ENCODE data around the gene NTM.

The NTM gene

DNA sequence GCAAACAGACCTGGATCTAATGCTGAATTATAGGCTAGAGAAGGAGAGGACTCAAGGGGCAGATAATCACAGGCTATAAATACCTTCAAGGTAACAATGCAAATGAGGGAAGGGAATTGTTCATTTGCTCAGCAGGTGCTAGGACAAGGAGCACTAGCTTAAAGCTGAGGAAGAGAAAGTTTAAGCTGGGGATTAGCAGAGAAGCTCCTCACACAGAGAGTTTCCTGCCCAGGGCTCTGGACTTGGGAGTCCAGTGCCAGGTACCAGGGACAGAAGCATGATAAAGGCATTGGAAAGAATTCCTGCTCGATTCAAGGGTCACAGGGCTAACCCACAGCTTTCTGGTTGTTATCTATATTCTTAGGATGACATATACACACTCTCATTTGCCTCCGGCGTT, 509.9 kb downstream of the NTM start:
- Histone ChIP-seq H3K27me3 (ENCODE audit: insufficient read depth, poor library complexity, severe bottlenecking) (no peaks in the 10 kb centered on the region), H3K27ac (replicated peaks) (no peak overlapping the region), H3K4me3 (replicated peaks; ENCODE audit: insufficient read depth, low read length) (no peak overlapping the region)
- TF ChIP-seq REST (IDR thresholded peaks at IDR 0.05; ENCODE audit: insufficient replicate concordance, low read depth) (no peak), GABPA (IDR thresholded peaks at IDR 0.05; ENCODE audit: low read depth) (no peak), SPI1 (IDR thresholded peaks at IDR 0.05; ENCODE audit: borderline replicate concordance, low read depth) (no peak), POLR2AphosphoS5 (IDR thresholded peaks at IDR 0.05; ENCODE audit: low read depth) (no peak)
- TF ChIP-seq, protein P1, sequence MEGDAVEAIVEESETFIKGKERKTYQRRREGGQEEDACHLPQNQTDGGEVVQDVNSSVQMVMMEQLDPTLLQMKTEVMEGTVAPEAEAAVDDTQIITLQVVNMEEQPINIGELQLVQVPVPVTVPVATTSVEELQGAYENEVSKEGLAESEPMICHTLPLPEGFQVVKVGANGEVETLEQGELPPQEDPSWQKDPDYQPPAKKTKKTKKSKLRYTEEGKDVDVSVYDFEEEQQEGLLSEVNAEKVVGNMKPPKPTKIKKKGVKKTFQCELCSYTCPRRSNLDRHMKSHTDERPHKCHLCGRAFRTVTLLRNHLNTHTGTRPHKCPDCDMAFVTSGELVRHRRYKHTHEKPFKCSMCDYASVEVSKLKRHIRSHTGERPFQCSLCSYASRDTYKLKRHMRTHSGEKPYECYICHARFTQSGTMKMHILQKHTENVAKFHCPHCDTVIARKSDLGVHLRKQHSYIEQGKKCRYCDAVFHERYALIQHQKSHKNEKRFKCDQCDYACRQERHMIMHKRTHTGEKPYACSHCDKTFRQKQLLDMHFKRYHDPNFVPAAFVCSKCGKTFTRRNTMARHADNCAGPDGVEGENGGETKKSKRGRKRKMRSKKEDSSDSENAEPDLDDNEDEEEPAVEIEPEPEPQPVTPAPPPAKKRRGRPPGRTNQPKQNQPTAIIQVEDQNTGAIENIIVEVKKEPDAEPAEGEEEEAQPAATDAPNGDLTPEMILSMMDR (IDR thresholded peaks at IDR 0.05; ENCODE audit: insufficient read depth, low read length): no peak
- DNase-seq (ENCODE audit: low read depth in 1 of 2, low spot score in 1 of 2): no peak

GRCh38 chr11:131880976-131881375, 510.6 kb downstream of the NTM start:
- DNase-seq (ENCODE audit: low read depth in 1 of 2, low spot score in 1 of 2): no peak
- TF ChIP-seq POLR2AphosphoS5 (IDR thresholded peaks at IDR 0.05; ENCODE audit: low read depth) (no peak), REST (IDR thresholded peaks at IDR 0.05; ENCODE audit: insufficient replicate concordance, low read depth) (no peak), SPI1 (IDR thresholded peaks at IDR 0.05; ENCODE audit: borderline replicate concordance, low read depth) (no peak), GABPA (IDR thresholded peaks at IDR 0.05; ENCODE audit: low read depth) (no peak)
- TF ChIP-seq, protein P1 (IDR thresholded peaks at IDR 0.05; ENCODE audit: insufficient read depth, low read length): no peak
- H3K27ac ChIP-seq (replicated peaks): no peak overlapping the region
- no peak overlapping the region for H3K4me3 ChIP-seq (replicated peaks; ENCODE audit: insufficient read depth, low read length)
- no peaks in the 10 kb centered on the region for H3K27me3 ChIP-seq (ENCODE audit: insufficient read depth, poor library complexity, severe bottlenecking)

- TF ChIP-seq, protein P1 (IDR thresholded peaks at IDR 0.05; ENCODE audit: insufficient read depth, low read length): no peak
- no peak for TF ChIP-seq REST (IDR thresholded peaks at IDR 0.05; ENCODE audit: insufficient replicate concordance, low read depth)
- TF ChIP-seq GABPA (IDR thresholded peaks at IDR 0.05; ENCODE audit: low read depth): no peak
- TF ChIP-seq SPI1 (IDR thresholded peaks at IDR 0.05; ENCODE audit: borderline replicate concordance, low read depth): no peak
- TF ChIP-seq POLR2AphosphoS5 (IDR thresholded peaks at IDR 0.05; ENCODE audit: low read depth): no peak
- Histone ChIP-seq H3K27me3 (ENCODE audit: insufficient read depth, poor library complexity, severe bottlenecking) (no peaks in the 10 kb centered on the region), H3K4me3 (replicated peaks; ENCODE audit: insufficient read depth, low read length) (no peak overlapping the region), H3K27ac (replicated peaks) (no peak overlapping the region)
- no peak for DNase-seq (ENCODE audit: low read depth in 1 of 2, low spot score in 1 of 2)
Measured at GRCh38 chr11:131883332-131883731, 512.9 kb downstream of the NTM start.
